ENCODE results near the gene CEP131. TPM values are rescaled to one million over a fixed set of nuclear protein-coding genes. Genes with fewer than 3 reads are reported as not detected.

The CEP131 gene
- total RNA-seq, 1 experiment from 2014 or later = 20.2 TPM

GRCh38 chr17:81189670-81190530 lies 32.9 kb downstream of the CEP131 start:
- peaks cover 3% of the 10 kb centered on the region; the same call in 1 of the 2 replicates for H3K36me3 ChIP-seq (replicated peaks; ENCODE audit: control insufficient read depth, insufficient read depth, low read length)
- no peaks in the 10 kb centered on the region for H3K27me3 ChIP-seq (ENCODE audit: control insufficient read depth, insufficient read depth, low read length)
- DNase-seq = peak; percentile 85

GRCh38 chr17:81189016-81189415 lies 33.7 kb downstream of the CEP131 start:
- Histone ChIP-seq H3K36me3 (replicated peaks; ENCODE audit: control insufficient read depth, insufficient read depth, low read length) (peaks cover 3% of the 10 kb centered on the region; the same call in 1 of the 2 replicates), H3K4me3 (ENCODE audit: insufficient read depth, low read depth, low read length) (no peak overlapping the region), H3K27me3 (ENCODE audit: control insufficient read depth, insufficient read depth, low read length) (no peaks in the 10 kb centered on the region)
- DNase-seq = no peak

More at GRCh38 chr17:81189670-81190530, 32.9 kb downstream of the CEP131 start:
- no peak overlapping the region for H3K4me3 ChIP-seq (ENCODE audit: insufficient read depth, low read depth, low read length)

GRCh38 chr17:81188491-81188840 lies 34.3 kb downstream of the CEP131 start:
- no peaks in the 10 kb centered on the region for H3K27me3 ChIP-seq (ENCODE audit: control insufficient read depth, insufficient read depth, low read length)
- H3K4me3 ChIP-seq (ENCODE audit: insufficient read depth, low read depth, low read length) = no peak overlapping the region
- H3K36me3 ChIP-seq (replicated peaks; ENCODE audit: control insufficient read depth, insufficient read depth, low read length) = peaks cover 3% of the 10 kb centered on the region; the same call in 1 of the 2 replicates
- DNase-seq = no peak

GRCh38 chr17:81187586-81188490 lies 34.9 kb downstream of the CEP131 start:
- H3K27me3 ChIP-seq (ENCODE audit: control insufficient read depth, insufficient read depth, low read length) = no peaks in the 10 kb centered on the region
- no peak overlapping the region for H3K4me3 ChIP-seq (ENCODE audit: insufficient read depth, low read depth, low read length)
- H3K36me3 ChIP-seq (replicated peaks; ENCODE audit: control insufficient read depth, insufficient read depth, low read length) = peaks cover 3% of the 10 kb centered on the region; the same call in 1 of the 2 replicates
- DNase-seq = no peak

- no peak for DNase-seq
- no peaks in the 10 kb centered on the region for H3K27me3 ChIP-seq (ENCODE audit: control insufficient read depth, insufficient read depth, low read length)
- peaks cover 3% of the 10 kb centered on the region; the same call in 1 of the 2 replicates for H3K36me3 ChIP-seq (replicated peaks; ENCODE audit: control insufficient read depth, insufficient read depth, low read length)
- no peak overlapping the region for H3K4me3 ChIP-seq (ENCODE audit: insufficient read depth, low read depth, low read length)
These were observed 35.6 kb downstream of the CEP131 start for GRCh38 chr17:81187120-81187519.

- no peaks in the 10 kb centered on the region for H3K27me3 ChIP-seq (ENCODE audit: control insufficient read depth, insufficient read depth, low read length)
- H3K4me3 ChIP-seq (ENCODE audit: insufficient read depth, low read depth, low read length) = no peak overlapping the region
- no peak for DNase-seq
These were observed 36.6 kb downstream of the CEP131 start for GRCh38 chr17:81186203-81186602.

GRCh38 chr17:81184555-81184954 lies 38.2 kb downstream of the CEP131 start:
- H3K4me3 ChIP-seq (ENCODE audit: insufficient read depth, low read depth, low read length) = no peak overlapping the region
- no peaks in the 10 kb centered on the region for H3K27me3 ChIP-seq (ENCODE audit: control insufficient read depth, insufficient read depth, low read length)
- H3K36me3 ChIP-seq (replicated peaks; ENCODE audit: control insufficient read depth, insufficient read depth, low read length) = peaks cover 3% of the 10 kb centered on the region; the same call in 1 of the 2 replicates
- peak; percentile 92 for DNase-seq

More at GRCh38 chr17:81186203-81186602, 36.6 kb downstream of the CEP131 start:
- peaks cover 3% of the 10 kb centered on the region; the same call in 1 of the 2 replicates for H3K36me3 ChIP-seq (replicated peaks; ENCODE audit: control insufficient read depth, insufficient read depth, low read length)

- Histone ChIP-seq H3K27me3 (ENCODE audit: control insufficient read depth, insufficient read depth, low read length) (no peaks in the 10 kb centered on the region), H3K4me3 (ENCODE audit: insufficient read depth, low read depth, low read length) (no peak overlapping the region), H3K36me3 (replicated peaks; ENCODE audit: control insufficient read depth, insufficient read depth, low read length) (no peaks in the 10 kb centered on the region)
- no peak for DNase-seq
These were observed 39.0 kb downstream of the CEP131 start for GRCh38 chr17:81183807-81184206.

- Histone ChIP-seq H3K4me3 (ENCODE audit: insufficient read depth, low read depth, low read length) (no peak overlapping the region), H3K36me3 (replicated peaks; ENCODE audit: control insufficient read depth, insufficient read depth, low read length) (no peaks in the 10 kb centered on the region), H3K27me3 (ENCODE audit: control insufficient read depth, insufficient read depth, low read length) (no peaks in the 10 kb centered on the region)
- no peak for DNase-seq
These were observed 39.4 kb downstream of the CEP131 start for GRCh38 chr17:81183316-81183715.

GRCh38 chr17:81182596-81182995 lies 40.2 kb downstream of the CEP131 start:
- Histone ChIP-seq H3K4me3 (ENCODE audit: insufficient read depth, low read depth, low read length) (no peak overlapping the region), H3K36me3 (replicated peaks; ENCODE audit: control insufficient read depth, insufficient read depth, low read length) (no peaks in the 10 kb centered on the region), H3K27me3 (ENCODE audit: control insufficient read depth, insufficient read depth, low read length) (no peaks in the 10 kb centered on the region)
- no peak for DNase-seq

GRCh38 chr17:81181811-81182185 lies 41.0 kb downstream of the CEP131 start:
- Histone ChIP-seq H3K36me3 (replicated peaks; ENCODE audit: control insufficient read depth, insufficient read depth, low read length) (no peaks in the 10 kb centered on the region), H3K4me3 (ENCODE audit: insufficient read depth, low read depth, low read length) (no peak overlapping the region), H3K27me3 (ENCODE audit: control insufficient read depth, insufficient read depth, low read length) (no peaks in the 10 kb centered on the region)
- no peak for DNase-seq

- Histone ChIP-seq H3K36me3 (replicated peaks; ENCODE audit: control insufficient read depth, insufficient read depth, low read length) (no peaks in the 10 kb centered on the region), H3K4me3 (ENCODE audit: insufficient read depth, low read depth, low read length) (no peak overlapping the region), H3K27me3 (ENCODE audit: control insufficient read depth, insufficient read depth, low read length) (no peaks in the 10 kb centered on the region)
- DNase-seq = no peak
These were observed 41.6 kb downstream of the CEP131 start for GRCh38 chr17:81180836-81181810.

GRCh38 chr17:81179861-81180260 lies 42.9 kb downstream of the CEP131 start:
- no peak for DNase-seq
- Histone ChIP-seq H3K4me3 (ENCODE audit: insufficient read depth, low read depth, low read length) (no peak overlapping the region), H3K27me3 (ENCODE audit: control insufficient read depth, insufficient read depth, low read length) (no peaks in the 10 kb centered on the region), H3K36me3 (replicated peaks; ENCODE audit: control insufficient read depth, insufficient read depth, low read length) (no peaks in the 10 kb centered on the region)

GRCh38 chr17:81179220-81179619 lies 43.5 kb downstream of the CEP131 start:
- no peaks in the 10 kb centered on the region for H3K36me3 ChIP-seq (replicated peaks; ENCODE audit: control insufficient read depth, insufficient read depth, low read length)
- no peaks in the 10 kb centered on the region for H3K27me3 ChIP-seq (ENCODE audit: control insufficient read depth, insufficient read depth, low read length)
- H3K4me3 ChIP-seq (ENCODE audit: insufficient read depth, low read depth, low read length) = no peak overlapping the region
- no peak for DNase-seq

All from H7 (cell line).